HG03025 (cell line): ENCODE data around the gene BCAR1.
A peak's percentile ranks its signal among the peaks of the same experiment; 100 is the strongest.

ENCODE experiments used
- ATAC-seq: cut with Tn5 transposase; IDR thresholded peaks from one replicate; pipeline ENCODE4 v1.9.1; 2021; ENCODE audit warnings: mild to moderate bottlenecking, moderate library complexity; ENCODE audit not compliant: unreplicated experiment, low FRiP score

BCAR1 gene

GRCh38 chr16:75257886-75258806 is 6.7 kb upstream of the BCAR1 start:
- no peak for ATAC-seq

- ATAC-seq = no peak
Observed at GRCh38 chr16:75256696-75257343, 5.4 kb upstream of the BCAR1 start.

- no peak for ATAC-seq
Observed at GRCh38 chr16:75256059-75256571, 4.7 kb upstream of the BCAR1 start.

- ATAC-seq = no peak
Observed at GRCh38 chr16:75254359-75254837, 3.0 kb upstream of the BCAR1 start.

GRCh38 chr16:75252946-75253911 is 1.8 kb upstream of the BCAR1 start:
- ATAC-seq = no peak

GRCh38 chr16:75252049-75252864 is 833 bp upstream of the BCAR1 start:
- no peak for ATAC-seq

- peak; percentile 3 for ATAC-seq
Observed at GRCh38 chr16:75250809-75251279, 580 bp downstream of the BCAR1 start.

- no peak for ATAC-seq
Observed at GRCh38 chr16:75250089-75250808, 1.2 kb downstream of the BCAR1 start.

- no peak for ATAC-seq
Observed at GRCh38 chr16:75249441-75249840, 2.0 kb downstream of the BCAR1 start.

GRCh38 chr16:75248536-75249380 is 2.7 kb downstream of the BCAR1 start:
- ATAC-seq = no peak

- no peak for ATAC-seq
Observed at GRCh38 chr16:75248142-75248535, 3.3 kb downstream of the BCAR1 start.

GRCh38 chr16:75247249-75247648 is 4.2 kb downstream of the BCAR1 start:
- ATAC-seq = no peak

GRCh38 chr16:75246504-75247205 is 4.8 kb downstream of the BCAR1 start:
- ATAC-seq = no peak

GRCh38 chr16:75244844-75245758 is 6.3 kb downstream of the BCAR1 start:
- no peak for ATAC-seq

- ATAC-seq = no peak
Observed at GRCh38 chr16:75244225-75244809, 7.1 kb downstream of the BCAR1 start.
